Progenitor cell of endocrine pancreas (in vitro differentiated cells): ENCODE data around the gene HSPBAP1. TPM values are rescaled to one million over a fixed set of nuclear protein-coding genes. Genes with fewer than 3 reads are reported as not detected.
"Not testable (repeated sequence)": the region's sequence is repeated elsewhere in the genome, so short reads cannot be mapped to it uniquely, and the experiment has no call there.

Experiments used
- DNase-seq: peaks from one replicate; pipeline ENCODE4 v3.0.0; 2021; ENCODE audit warnings: low spot score; ENCODE audit not compliant: unreplicated experiment
- H3K27ac Mint-ChIP-seq: 2 replicates; pipeline ENCODE4 v1.8.0; 2021; ENCODE audit warnings: mild to moderate bottlenecking, moderate library complexity, mixed read lengths
- H3K27me3 Mint-ChIP-seq: 2 replicates; pipeline ENCODE4 v1.8.0; 2021; ENCODE audit warnings: mixed read lengths
- H3K36me3 Mint-ChIP-seq: 2 replicates; pipeline ENCODE4 v1.8.0; 2022; ENCODE audit warnings: mixed read lengths; ENCODE audit not compliant: insufficient read depth
- H3K4me1 Mint-ChIP-seq: 2 replicates; pipeline ENCODE4 v1.8.0; 2021; ENCODE audit warnings: low read depth, mixed read lengths
- H3K4me3 Mint-ChIP-seq: 2 replicates; pipeline ENCODE4 v1.8.0; 2021; ENCODE audit warnings: low read depth, mild to moderate bottlenecking, moderate library complexity, mixed read lengths
- H3K9me3 Mint-ChIP-seq: 2 replicates; pipeline ENCODE4 v1.8.0; 2021; ENCODE audit warnings: low read depth, mixed read lengths
- total RNA-seq: library from RNA; stranded (reverse); gene quantifications from 2 replicates; pipeline ENCODE4 v1.2.1, GENCODE V29; 2021
- TF ChIP-seq, protein P1 (sequence below): fragments of 200-600 bp; sonication (generic); IDR thresholded peaks from one replicate; pipeline ENCODE4 v1.5.0; 2021; ENCODE audit warnings: antibody characterized with exemption, mild to moderate bottlenecking; ENCODE audit not compliant: unreplicated experiment

Gene HSPBAP1
- total RNA-seq, 1 donor from 2014 or later, result 11.9 TPM

DNA sequence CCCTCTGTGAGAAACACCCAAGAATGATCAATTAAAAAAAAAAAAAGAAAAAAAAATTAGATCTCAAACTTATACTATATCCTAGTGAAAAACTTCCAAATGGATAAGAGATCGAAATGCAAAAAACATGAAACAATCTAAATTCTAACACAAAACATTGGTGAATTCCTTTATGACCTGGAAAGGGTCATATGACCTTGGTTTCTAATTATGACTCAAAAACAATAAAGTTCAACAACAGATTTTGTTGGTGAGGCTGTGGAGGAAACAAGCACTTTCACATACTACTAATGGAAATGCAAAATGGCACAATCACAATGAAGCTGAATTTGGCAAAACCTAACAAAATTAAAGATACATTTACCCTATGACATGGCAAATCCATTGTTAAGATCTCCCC lies 45.3 kb downstream of the HSPBAP1 start:
- Mint-ChIP-seq H3K4me1 (no peaks in the 10 kb centered on the region), H3K36me3 (peaks cover 33% of the 10 kb centered on the region), H3K4me3 (no peak overlapping the region), H3K27ac (no peak overlapping the region), H3K27me3 (no peaks in the 10 kb centered on the region), H3K9me3 (peaks cover 13% of the 10 kb centered on the region)
- TF ChIP-seq, protein P1, sequence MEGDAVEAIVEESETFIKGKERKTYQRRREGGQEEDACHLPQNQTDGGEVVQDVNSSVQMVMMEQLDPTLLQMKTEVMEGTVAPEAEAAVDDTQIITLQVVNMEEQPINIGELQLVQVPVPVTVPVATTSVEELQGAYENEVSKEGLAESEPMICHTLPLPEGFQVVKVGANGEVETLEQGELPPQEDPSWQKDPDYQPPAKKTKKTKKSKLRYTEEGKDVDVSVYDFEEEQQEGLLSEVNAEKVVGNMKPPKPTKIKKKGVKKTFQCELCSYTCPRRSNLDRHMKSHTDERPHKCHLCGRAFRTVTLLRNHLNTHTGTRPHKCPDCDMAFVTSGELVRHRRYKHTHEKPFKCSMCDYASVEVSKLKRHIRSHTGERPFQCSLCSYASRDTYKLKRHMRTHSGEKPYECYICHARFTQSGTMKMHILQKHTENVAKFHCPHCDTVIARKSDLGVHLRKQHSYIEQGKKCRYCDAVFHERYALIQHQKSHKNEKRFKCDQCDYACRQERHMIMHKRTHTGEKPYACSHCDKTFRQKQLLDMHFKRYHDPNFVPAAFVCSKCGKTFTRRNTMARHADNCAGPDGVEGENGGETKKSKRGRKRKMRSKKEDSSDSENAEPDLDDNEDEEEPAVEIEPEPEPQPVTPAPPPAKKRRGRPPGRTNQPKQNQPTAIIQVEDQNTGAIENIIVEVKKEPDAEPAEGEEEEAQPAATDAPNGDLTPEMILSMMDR, result no peak
- DNase-seq, result no peak

GRCh38 chr3:122747295-122747694 lies 46.3 kb downstream of the HSPBAP1 start:
- not testable (repeated sequence) for DNase-seq, H3K27ac Mint-ChIP-seq, H3K4me3 Mint-ChIP-seq, H3K27me3 Mint-ChIP-seq, H3K4me1 Mint-ChIP-seq
- H3K9me3 Mint-ChIP-seq, result peaks cover 13% of the 10 kb centered on the region
- H3K36me3 Mint-ChIP-seq, result peaks cover 33% of the 10 kb centered on the region

DNA sequence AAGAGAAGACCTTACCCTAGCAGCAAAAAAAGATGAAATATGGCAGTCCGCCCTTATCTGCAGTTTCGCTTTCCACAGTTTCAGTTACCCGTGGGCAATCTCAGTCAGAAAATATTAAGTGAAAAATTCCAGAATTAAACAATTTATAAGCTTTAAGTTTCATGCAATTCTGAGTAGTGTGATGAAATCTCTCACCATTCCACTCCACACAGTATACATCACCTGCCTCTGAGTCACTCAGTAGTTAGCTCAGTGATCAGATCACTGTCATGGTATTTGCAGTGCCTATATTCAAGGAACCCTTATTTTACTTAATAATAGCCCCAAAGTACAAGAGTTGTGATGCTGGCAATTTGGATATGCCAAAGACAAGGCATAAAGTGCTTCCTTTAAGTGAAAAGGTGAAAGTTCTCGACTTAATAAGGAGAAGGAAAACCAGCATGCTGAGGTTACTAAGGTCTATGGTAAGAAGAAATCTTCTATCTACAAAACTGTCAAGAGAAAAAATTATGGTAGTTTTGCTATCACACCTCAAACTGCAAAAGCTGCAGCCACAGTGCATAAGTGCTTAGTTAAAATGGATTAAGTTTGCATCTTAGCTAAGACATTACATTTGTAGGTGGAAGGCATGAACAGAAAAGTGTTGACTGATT lies 48.1 kb downstream of the HSPBAP1 start:
- H3K36me3 Mint-ChIP-seq, result peaks cover 38% of the 10 kb centered on the region
- no peak overlapping the region for H3K27ac Mint-ChIP-seq

GRCh38 chr3:122743581-122744120 lies 50.0 kb downstream of the HSPBAP1 start:
- TF ChIP-seq, protein P1, result no peak
- Mint-ChIP-seq H3K9me3 (peaks cover 11% of the 10 kb centered on the region), H3K27ac (no peak overlapping the region), H3K36me3 (peaks cover 42% of the 10 kb centered on the region), H3K4me3 (no peak overlapping the region), H3K4me1 (no peaks in the 10 kb centered on the region), H3K27me3 (no peaks in the 10 kb centered on the region)
- no peak for DNase-seq

More for the DNA sequence above, 48.1 kb downstream of the HSPBAP1 start:
- DNase-seq, result no peak
- Mint-ChIP-seq H3K4me1 (no peaks in the 10 kb centered on the region), H3K27me3 (no peaks in the 10 kb centered on the region), H3K9me3 (peaks cover 13% of the 10 kb centered on the region), H3K4me3 (no peak overlapping the region)
- TF ChIP-seq, protein P1, result no peak

DNA sequence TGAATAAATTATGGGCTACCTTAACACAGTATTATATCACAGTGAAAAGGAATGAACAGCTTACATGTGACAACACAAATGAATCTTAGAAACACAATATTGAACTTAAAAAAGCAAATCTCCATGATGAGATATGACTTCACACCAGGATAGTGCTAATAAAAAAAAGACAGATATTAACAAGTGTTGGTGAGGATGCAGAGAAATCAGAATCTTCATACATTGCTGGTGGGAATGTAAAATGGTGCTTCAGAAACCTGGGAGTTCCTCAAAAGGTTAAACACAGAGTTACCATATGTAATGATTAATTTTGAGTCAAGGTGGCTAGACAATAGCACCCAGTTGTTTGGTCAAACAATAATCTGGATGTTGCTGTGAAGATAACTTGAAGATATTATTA lies 51.4 kb downstream of the HSPBAP1 start:
- no peak overlapping the region for H3K4me3 Mint-ChIP-seq
- no peaks in the 10 kb centered on the region for H3K27me3 Mint-ChIP-seq
- DNase-seq, result no peak
- peaks cover 9% of the 10 kb centered on the region for H3K9me3 Mint-ChIP-seq
- peaks cover 39% of the 10 kb centered on the region for H3K36me3 Mint-ChIP-seq
- no peaks in the 10 kb centered on the region for H3K4me1 Mint-ChIP-seq
- TF ChIP-seq, protein P1, result no peak
- no peak overlapping the region for H3K27ac Mint-ChIP-seq

GRCh38 chr3:122739172-122739571 lies 54.5 kb downstream of the HSPBAP1 start:
- peaks cover 29% of the 10 kb centered on the region for H3K36me3 Mint-ChIP-seq
- H3K27me3 Mint-ChIP-seq, result no peaks in the 10 kb centered on the region
- H3K4me3 Mint-ChIP-seq, result no peak overlapping the region
- no peak overlapping the region for H3K27ac Mint-ChIP-seq
- TF ChIP-seq, protein P1, result no peak
- DNase-seq, result no peak
- H3K4me1 Mint-ChIP-seq, result no peaks in the 10 kb centered on the region
- peaks cover 3% of the 10 kb centered on the region for H3K9me3 Mint-ChIP-seq

GRCh38 chr3:122732682-122733525 lies 60.7 kb downstream of the HSPBAP1 start:
- H3K4me1 Mint-ChIP-seq, H3K4me3 Mint-ChIP-seq, H3K27ac Mint-ChIP-seq, H3K27me3 Mint-ChIP-seq, DNase-seq: not testable (repeated sequence)
- peaks cover 30% of the 10 kb centered on the region for H3K36me3 Mint-ChIP-seq
- H3K9me3 Mint-ChIP-seq, result peaks cover 14% of the 10 kb centered on the region
